ENCODE measurements around the gene SLC4A4.

Gene SLC4A4

DNA sequence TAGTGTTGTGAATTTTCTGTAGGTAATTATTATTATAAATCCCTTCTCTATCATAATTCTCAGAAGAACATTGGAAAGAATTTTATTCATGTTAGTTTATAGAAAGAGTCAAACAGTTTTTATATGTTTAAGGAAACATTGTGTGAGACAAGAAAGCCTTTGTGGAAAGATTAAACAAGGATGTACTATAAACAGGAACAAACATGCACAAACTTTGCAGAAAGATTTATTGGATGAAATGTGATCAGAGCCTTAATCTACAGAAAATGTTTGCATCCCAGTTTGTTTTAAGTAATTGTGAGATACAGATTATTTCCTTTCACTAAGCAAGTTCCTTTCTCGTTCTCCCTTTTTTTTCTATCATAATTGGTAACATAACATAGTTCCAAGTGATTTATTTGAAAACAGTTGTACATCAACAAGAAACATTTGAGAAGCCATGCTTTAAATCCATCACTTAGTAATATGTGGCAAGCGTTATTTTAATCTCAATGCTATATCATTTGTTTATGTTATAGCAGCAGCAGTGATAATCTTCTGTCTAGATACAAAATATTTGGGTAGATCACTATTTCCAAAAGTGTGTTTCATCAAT is 129.4 kb downstream of the SLC4A4 start:
- DNase-seq (ENCODE audit: low read depth in 1 of 2, low spot score in 1 of 2) = no peak

DNA sequence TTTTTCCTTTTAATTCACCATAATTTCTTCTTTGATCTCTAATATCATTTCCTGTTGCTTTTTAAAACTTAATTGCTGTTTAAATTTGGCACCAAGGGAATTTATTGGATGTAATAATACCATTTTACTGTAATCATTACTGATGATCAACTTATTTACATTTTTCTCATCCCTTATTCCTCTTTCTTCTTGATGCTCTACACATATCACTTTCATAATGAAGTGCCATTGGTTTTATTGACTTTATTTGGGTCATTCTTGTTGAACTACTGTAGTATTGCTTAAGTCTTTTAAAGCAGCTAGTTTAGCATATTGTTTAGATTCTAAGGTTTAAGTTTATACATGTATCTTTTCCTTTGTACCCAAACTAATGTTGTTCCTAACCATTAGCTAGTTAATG is 130.7 kb downstream of the SLC4A4 start:
- no peak for DNase-seq (ENCODE audit: low read depth in 1 of 2, low spot score in 1 of 2)

DNA sequence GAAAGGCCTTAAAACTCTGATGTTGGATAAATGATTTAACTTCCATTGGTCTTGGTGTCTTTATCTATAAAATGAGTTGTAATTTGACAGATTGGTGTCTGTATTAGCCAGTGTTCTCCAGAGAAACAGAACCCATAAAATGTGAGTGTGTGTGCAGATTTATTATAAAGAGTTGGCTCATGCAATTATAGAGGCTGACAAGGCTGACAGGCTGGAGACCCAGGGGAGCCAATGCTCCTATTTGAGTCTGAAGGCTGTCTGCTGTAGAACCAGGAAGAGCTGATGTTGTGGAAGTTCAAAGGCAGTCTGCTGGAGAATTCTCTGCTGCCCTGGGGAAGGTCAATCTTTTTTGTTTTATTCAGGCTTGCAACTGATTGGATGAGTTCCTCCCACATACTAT is 131.7 kb downstream of the SLC4A4 start:
- no peak for DNase-seq (ENCODE audit: low read depth in 1 of 2, low spot score in 1 of 2)

DNA sequence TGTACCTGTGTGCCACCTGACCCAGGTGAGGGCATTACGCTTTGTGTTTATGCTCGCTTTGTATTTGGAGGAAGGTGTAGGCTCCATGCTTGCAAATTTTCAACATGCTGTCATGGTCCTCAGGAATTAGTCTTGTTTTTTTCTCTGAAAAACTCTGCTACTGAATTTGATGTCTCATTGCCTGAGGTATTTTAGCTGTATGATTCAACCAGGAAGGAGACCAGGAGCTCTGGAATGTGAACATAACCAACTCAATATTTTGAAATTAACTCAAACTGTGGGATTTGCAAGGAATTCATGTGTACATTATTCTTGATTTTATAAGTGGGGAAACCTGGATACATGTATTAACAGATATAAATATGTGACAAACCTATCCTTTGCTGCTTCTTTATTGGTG is 134.1 kb downstream of the SLC4A4 start:
- DNase-seq (ENCODE audit: low read depth in 1 of 2, low spot score in 1 of 2) = no peak

DNA sequence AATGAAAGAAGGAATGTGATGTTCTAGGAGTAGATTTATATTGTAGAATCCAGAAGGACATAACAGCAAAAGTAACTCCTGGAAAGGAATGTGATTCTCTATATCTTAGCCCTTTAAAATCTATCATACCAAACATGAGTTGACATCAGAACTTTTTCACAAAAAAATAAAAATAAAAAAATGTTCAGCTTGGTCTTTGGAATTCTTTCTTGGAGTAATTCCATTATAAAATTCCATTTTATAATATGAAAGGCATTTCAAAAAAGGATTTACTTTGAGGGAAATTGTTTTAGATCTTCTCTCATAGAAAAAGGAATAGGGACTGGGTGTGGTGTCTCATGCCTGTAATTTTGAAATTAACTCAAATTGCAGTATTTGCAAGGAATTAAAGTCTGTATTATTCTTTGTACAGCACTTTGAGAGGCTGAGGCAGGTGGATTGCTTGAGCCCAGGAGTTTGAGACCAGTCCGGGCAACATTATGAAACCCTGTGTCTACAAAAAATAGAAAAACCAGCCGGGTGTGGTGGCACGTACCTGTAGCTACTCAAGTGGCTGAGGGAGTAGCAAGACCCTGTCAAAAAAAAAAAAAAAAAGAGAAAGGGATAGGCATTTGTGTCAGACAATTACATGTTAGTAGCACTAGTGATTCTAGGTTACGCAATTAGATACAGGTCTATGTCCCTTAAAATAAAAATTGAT is 134.9 kb downstream of the SLC4A4 start:
- no peak for DNase-seq (ENCODE audit: low read depth in 1 of 2, low spot score in 1 of 2)

DNA sequence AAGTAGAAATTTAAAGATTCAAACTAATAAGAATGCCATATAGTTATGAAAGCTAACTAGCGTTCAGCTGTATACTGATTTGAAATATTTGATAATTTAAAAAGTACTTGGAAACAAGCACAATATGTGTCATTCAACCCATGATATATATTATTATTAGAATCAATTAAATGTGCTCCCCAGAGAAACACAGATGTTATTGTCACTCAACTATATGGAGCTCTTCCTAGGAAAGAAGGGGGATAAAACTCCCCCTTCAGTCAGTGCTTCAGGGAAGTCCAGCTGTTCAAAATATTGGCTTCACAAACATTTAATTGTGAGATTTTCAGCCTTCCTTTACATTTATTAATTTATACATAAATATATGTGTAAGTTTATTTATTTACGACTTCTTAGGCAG is 135.9 kb downstream of the SLC4A4 start:
- no peak for DNase-seq (ENCODE audit: low read depth in 1 of 2, low spot score in 1 of 2)

DNA sequence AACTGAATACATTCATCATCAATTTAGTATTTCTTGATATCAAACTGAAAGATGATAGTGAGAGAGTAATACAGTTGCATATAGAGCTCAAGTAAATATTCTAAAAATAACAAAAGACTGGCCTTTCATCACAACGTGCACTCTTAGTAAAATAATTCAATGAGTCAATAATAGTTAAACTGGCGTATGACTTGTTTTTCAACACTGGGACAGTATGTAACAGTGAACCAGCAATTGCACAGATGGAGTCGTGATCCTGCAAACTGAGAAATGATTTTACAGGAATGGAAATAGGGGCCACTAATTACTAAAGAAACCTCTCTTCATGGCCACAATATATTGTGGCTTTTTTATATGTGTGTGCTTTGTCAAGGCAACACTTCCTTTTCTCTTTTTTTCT is 137.4 kb downstream of the SLC4A4 start:
- no peak for DNase-seq (ENCODE audit: low read depth in 1 of 2, low spot score in 1 of 2)

DNA sequence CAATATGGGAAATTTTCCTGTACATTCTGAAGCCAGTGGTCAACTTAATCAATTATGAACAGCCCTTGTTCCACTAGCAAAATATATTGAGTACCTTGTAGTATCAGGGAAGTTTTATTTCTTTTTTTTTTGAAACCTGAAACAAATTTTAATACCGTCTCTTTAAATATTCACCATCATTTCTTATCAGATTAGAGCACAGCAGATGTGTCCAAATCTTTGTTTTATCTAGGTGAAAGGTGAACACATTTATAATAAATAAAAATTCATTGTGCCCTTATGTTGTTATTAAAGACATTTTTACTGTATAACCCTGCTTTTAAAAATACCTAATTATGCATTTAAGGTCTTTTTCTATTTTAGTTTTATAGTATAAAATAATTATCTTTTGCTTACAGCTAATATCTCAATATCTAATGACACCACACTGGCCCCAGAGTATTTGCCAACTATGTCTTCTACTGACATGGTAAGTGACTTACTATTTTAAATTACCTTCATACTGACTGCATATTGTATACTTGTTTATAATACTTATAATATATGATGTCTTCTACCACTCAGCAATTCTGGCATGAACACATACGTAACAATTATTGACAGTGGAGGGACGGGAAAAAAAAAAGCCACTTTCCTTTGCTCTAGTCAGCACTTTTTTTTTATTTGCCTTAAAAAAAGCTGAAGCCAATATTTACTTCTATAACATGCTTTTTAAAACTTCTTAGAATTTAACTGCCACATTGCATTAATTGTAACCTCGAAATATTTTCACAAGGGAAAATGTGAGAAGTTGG is 147.9 kb downstream of the SLC4A4 start:
- DNase-seq (ENCODE audit: low read depth in 1 of 2, low spot score in 1 of 2) = no peak

DNA sequence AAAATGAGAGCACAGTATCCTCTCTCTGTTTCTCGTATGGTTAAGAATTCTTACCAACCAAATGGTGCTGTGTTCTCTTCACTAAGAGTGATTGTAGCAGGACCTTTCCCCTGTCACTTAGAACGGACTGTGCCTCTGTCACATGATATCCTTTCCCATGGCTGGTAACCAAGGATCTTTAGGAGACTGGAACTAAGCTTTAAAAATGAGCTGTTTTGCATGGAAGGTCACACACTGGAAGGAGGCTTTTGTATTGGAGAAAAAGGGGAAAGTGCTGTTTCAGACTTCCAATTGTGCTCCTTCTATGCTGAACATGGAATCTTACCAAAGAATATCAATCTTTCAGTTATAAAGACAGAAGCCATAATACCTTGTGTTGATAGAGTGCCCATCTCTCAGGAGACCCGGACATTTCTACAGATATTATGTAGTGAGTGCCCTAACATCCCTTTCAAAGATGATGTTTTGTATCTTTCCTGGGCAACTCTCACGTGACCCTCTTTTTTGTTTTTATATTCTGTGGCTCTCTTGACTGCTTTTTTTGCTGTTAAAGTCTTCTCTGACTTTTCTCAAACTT is 148.6 kb downstream of the SLC4A4 start:
- DNase-seq (ENCODE audit: low read depth in 1 of 2, low spot score in 1 of 2) = no peak

DNA sequence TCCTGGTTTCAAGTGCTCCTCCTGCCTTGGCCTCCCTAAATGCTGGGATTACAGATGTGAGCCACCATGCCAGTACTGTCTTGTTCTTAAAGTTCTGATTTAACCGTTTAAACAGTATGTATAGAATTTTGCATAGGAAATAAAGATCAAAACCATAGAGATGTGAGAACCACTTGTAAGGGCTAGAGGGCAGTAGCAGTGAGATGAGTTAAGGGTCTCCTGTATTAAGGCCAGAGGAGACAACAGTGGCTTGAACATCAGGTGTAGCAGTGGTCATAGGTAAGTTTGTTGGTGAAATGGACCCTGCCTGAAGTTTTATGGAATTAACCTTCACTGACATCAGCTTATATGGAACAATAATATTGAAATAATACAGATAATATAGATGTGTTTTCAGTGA is 155.7 kb downstream of the SLC4A4 start:
- DNase-seq (ENCODE audit: low read depth in 1 of 2, low spot score in 1 of 2) = no peak

DNA sequence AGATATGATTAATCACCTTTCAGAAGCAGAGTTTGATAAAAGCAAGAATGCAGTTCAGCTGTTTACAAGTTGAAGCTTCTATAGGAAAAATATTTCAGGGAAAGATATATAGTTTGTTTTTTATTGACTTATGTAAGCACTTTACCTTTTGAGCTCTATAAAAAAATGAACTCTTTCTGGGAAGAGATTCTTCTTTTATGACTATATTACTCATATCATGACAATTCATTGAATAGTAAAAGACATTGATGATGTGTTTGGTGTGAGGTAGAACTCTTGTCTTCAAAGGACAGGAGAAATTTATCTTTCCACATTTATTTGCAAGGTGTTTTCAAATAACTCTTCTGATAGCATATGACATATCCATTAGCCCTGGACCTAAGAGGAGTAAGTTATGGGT is 156.6 kb downstream of the SLC4A4 start:
- no peak for DNase-seq (ENCODE audit: low read depth in 1 of 2, low spot score in 1 of 2)

DNA sequence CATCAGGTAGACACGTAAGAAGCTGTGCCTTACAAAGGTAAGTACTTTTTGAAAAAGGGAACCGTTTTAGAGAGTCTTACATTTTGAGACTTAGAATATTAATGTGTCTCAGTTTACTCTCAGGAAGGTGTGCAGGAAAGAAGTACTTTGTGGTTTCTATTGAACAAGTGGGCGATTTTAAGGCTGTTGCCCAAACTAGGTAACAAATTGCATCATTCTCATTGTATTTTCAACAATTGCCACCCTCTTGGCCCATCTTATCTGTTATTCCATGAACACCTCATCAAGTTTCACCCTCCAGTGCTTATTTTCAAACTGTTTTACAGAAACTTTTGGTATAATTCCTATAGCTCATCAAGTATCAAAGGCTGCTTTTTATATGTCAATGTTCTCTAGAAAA is 158.3 kb downstream of the SLC4A4 start:
- no peak for DNase-seq (ENCODE audit: low read depth in 1 of 2, low spot score in 1 of 2)

DNA sequence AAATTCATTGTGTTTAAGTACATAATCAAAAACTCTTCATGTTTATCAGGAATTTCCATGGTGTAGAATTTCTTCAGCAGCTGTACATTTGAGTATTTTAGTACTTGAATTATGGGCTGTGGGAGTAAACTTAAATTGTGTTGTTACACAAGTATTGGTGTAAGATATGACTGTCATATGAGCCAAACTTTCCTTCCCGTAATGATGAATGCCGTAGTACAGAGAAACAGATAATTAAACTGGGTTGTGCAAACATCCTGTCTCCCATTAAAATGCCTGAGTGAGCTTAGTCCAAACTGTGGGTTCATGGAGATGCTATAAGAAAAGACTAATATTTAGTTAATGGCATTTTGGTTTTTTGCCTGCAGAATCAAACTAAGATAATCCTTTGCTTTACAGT is 159.2 kb downstream of the SLC4A4 start:
- no peak for DNase-seq (ENCODE audit: low read depth in 1 of 2, low spot score in 1 of 2)

DNA sequence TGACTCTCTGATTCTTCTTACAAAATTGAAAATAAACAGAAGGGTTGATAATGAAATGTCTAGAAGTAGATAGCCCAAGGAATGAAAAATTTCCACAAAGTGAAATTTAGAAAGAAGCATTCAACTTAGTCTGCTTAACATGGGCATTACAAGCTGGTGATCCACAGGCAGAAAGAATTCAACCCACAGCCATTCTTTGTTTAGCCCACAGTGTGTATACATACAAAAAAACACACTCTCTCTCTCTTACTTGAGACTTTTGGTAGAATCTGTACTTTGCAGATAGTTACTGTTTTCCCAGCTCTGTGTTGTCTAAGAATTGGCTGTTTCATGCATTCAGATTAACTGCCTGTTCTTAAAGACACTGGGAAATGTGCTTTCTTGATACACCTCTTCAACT is 159.8 kb downstream of the SLC4A4 start:
- DNase-seq (ENCODE audit: low read depth in 1 of 2, low spot score in 1 of 2) = no peak

DNA sequence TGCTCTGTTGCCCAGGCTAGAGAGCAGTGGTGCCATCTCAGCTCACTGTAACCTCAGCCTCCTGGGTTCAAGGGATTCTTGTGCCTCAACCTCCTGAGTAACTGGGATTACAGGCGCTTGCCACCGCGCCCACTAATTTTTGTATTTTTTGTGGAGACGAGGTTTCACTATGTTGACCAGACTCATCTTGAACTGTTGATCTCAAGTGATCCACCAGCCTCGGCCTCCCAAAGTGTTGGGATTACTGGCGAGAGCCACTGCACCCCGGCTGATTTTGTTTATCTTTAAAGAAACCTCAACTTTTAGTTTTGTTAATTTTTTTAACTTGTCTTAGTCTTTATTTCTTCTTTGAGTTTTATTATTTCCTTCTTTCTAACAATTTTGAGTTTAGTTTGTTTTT is 163.2 kb downstream of the SLC4A4 start:
- no peak for DNase-seq (ENCODE audit: low read depth in 1 of 2, low spot score in 1 of 2)

DNA sequence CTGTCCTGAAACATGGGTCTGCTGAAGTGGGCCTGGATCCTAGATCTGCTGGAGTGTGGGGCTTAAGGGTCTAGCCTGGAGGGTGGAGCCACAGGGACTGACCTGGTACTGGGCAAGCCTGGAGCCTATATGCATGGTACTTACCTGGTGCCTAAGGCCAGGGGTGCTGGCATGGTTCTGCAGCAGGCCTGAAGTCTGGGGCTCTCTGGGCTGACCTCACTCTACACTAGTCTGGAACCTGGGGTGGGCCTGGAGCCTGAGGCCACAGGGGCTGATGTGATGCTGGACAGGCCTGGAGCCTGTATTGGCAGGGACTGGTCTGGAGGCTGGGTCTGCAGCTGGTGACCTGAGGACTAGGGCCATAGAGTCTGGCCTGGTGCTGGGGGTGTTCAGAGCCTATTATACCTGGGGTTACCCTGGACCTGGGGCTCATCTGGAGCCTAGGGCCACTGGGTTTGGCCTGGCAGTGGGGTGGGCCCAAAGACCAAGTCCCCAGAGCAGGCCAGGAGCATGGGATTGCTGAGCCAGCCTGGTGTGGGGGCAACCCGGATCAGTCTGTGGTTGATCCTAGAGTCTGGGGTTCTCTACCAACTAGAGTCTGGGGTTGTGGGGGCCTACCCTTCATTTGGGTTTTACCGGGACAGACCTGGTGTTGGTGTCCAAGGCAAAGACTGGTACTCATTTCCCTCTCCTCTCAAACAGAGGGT is 179.6 kb downstream of the SLC4A4 start:
- no peak for DNase-seq (ENCODE audit: low read depth in 1 of 2, low spot score in 1 of 2)

DNA sequence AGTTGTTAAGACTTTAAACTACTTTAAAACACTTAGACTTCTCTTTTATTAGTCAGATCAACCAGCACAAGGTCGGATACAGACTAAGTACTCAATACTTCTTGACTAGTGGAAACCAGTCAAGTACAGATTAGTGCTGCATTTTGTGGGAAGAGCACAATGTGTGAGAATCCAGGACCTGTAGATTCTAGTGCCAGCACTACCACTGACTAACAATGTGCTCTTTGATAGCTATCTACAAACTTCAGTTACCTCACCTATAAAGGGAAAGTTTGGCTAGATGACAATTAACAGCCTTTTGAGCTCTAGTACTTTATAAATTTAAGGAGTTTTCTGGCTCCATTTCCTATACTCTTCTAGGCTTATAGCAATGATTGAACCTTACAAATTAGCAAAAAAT is 181.5 kb downstream of the SLC4A4 start:
- DNase-seq (ENCODE audit: low read depth in 1 of 2, low spot score in 1 of 2) = no peak

DNA sequence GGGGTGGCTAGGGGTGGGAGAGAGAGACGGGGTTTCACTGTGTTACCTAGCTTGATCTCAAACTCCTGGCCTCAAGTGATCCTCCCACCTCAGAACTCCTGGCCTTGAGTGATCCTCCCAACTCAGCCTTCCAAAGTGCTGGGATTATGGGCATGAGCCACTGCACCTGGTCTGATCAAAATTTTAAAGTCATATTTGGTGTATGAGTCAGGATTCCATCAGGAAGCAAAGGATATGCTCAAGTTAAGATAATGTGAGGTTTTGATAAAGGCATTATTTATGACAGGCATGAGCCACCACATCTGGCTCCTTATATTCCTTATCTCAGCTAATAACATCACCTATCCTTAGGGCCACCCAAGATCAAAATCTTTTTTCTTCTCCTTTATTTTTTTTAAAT is 182.0 kb downstream of the SLC4A4 start:
- DNase-seq (ENCODE audit: low read depth in 1 of 2, low spot score in 1 of 2) = no peak

DNA sequence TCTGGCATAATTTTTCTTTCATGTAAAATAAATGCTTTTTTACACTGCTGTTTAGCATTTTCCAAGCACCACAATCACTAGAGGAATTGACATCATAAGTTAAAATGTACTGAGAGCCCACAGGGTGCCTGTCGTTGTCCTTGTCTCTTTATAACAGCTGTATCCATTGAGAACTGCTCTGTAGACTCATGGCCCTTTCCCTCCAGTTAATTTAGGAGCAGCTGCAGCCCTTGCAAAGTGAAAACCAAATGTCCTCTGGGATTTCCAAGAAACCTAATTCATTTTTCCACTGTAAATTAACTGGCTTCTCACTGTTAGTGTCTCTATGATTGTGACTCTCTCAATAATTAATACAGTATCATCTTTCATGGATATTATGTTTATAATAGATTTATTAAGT is 185.9 kb downstream of the SLC4A4 start:
- no peak for DNase-seq (ENCODE audit: low read depth in 1 of 2, low spot score in 1 of 2)

DNA sequence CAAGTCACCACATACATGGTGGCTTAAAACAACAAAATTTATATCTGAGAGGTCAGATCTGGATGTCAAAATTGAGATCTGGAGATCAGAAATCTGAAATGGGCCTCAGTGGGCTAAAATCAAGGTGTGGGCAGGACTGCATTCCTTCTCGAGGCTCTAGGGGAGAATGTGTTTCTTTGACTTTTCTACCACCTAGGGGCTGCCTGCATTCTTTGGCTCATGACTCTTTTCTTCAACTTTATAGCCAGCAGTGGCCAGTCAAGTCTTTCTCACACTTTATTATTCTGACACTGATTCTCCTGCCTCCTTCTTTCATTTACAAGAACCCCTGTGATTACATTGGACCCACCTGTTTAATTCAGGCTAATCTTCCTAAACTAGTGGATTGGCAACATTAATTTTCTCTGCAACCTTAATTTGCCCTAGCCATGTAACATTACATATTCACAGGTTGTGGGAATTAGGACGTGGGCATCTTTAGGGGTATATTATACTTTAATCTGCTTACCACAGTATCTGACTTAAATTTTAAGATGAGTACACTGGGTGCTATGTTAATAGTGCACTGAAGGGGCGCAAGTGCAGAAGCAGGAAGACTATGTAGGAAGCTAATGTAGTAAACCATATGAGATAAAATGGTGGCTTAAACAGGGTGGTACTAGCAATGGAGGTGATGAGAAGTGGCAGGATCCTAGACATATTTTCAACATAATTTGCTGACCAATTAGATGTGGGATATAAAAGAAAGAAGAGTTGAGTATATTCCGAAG is 188.0 kb downstream of the SLC4A4 start:
- no peak for DNase-seq (ENCODE audit: low read depth in 1 of 2, low spot score in 1 of 2)

DNA sequence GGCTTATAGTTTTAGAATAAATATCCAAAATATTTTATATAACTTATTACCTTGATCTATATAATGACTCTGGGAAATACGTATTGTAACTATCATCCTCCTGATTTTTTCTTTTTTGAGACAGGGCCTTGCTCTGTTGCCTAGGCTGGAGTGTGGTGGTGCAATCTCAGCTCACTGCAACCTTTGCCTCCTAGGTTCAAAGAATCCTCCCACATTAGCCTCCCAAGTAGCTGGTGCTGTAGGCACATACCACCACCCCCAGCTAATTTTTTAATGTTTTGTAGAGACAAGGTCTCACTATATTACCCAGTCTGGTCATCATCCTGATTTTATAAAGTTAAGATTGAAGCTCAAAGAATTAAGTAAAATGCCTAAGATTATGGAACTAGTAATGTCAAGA is 193.6 kb downstream of the SLC4A4 start:
- no peak for DNase-seq (ENCODE audit: low read depth in 1 of 2, low spot score in 1 of 2)
